GM12878 (cell line): ENCODE measurements around the gene PC.

Source experiments
- ASH2L ChIP-seq: fragments of 300-600, 200-600 bp; sonication (generic); IDR thresholded peaks from 2 replicates; pipeline ENCODE4 v1.6.1; 2017; ENCODE audit warnings: low read depth, mild to moderate bottlenecking, borderline replicate concordance
- E2F4 ChIP-seq: IDR thresholded peaks from 2 replicates; pipeline ENCODE4 v1.6.1; 2012; ENCODE audit warnings: low read depth, low read length, improper control_type of control experiment
- EZH2 ChIP-seq: IDR thresholded peaks from 2 replicates; pipeline ENCODE4 v1.6.1; 2012; ENCODE audit warnings: low read depth, mild to moderate bottlenecking, control low read depth, inconsistent platforms, low read length, borderline replicate concordance; ENCODE audit not compliant: control insufficient read depth
- JUNB ChIP-seq: IDR thresholded peaks from 2 replicates; pipeline ENCODE4 v1.6.1; 2016; ENCODE audit warnings: antibody characterized with exemption, mild to moderate bottlenecking
- JUND ChIP-seq: IDR thresholded peaks from 2 replicates; pipeline ENCODE4 v1.6.1; 2012; ENCODE audit warnings: low read depth, mild to moderate bottlenecking, low read length, improper control_type of control experiment, moderate library complexity
- POLR2A ChIP-seq: IDR thresholded peaks from 2 replicates; pipeline ENCODE4 v1.6.1; 2011; ENCODE audit warnings: low read depth, mild to moderate bottlenecking, low read length
- POLR2AphosphoS5 ChIP-seq: IDR thresholded peaks from 2 replicates; pipeline ENCODE4 v1.6.1; 2011; ENCODE audit warnings: mild to moderate bottlenecking, low read length, inconsistent platforms
- RB1 ChIP-seq: fragments of 450-650 bp; formaldehyde crosslinking; IDR thresholded peaks from 2 replicates; pipeline ENCODE4 v1.6.1; 2017; ENCODE audit warnings: mild to moderate bottlenecking, borderline replicate concordance
- TCF12 ChIP-seq: IDR thresholded peaks from 2 replicates; pipeline ENCODE4 v1.6.1; 2011; ENCODE audit warnings: low read depth, mild to moderate bottlenecking, low read length
- USF1 ChIP-seq: IDR thresholded peaks from 2 replicates; pipeline ENCODE4 v1.6.1; 2011; ENCODE audit warnings: borderline replicate concordance, low read depth, mild to moderate bottlenecking, moderate library complexity, mixed read lengths, low read length; ENCODE audit not compliant: insufficient read depth; ENCODE audit errors: extremely low read length
- YBX1 ChIP-seq: fragments of 450-650 bp; IDR thresholded peaks from 2 replicates; pipeline ENCODE4 v1.6.1; 2016; ENCODE audit warnings: antibody characterized with exemption
- YY1 ChIP-seq: IDR thresholded peaks from 2 replicates; pipeline ENCODE4 v1.6.1; 2011; ENCODE audit warnings: low read depth, mild to moderate bottlenecking, low read length
- TF ChIP-seq, protein P1 (sequence below), 3 experiments: IDR thresholded peaks in 2 of 3; conservative IDR thresholded peaks in 1 of 3; 2 replicates each; pipeline ENCODE4 v1.5.1; 2011; ENCODE audit warnings: low read depth in 3 of 3, low read length in 3 of 3, mild to moderate bottlenecking in 3 of 3, control low read depth in 2 of 3, moderate library complexity in 2 of 3, inconsistent platforms in 1 of 3, mixed read lengths in 1 of 3; ENCODE audit not compliant: control insufficient read depth in 2 of 3, insufficient read depth in 1 of 3; ENCODE audit errors: extremely low read depth in 1 of 3
- TF ChIP-seq, protein P2 (sequence below): IDR thresholded peaks from 2 replicates; pipeline ENCODE4 v1.6.1; 2012; ENCODE audit warnings: mild to moderate bottlenecking, low read depth, low read length

DNA sequence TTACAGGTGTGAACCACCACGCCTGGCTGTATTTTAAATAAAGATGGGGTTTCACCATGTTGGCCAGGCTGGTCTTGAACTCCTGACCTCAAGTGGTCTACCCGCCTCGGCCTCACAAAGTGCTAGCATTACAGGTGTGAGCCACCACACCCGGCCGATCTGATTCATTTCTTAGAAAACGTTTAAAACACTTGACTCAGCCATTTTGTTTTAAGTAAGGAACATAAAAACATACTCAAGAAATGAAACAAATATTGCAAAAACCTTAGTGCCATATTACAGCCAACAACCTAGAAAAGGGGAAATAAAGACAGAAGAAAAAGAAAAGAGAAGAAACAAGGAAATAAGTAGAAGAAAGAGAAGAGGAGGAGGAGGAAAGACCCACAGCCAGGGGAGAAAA is 84.0 kb downstream of the PC start:
- no peak for TF ChIP-seq YY1
- TF ChIP-seq YBX1, result no peak
- TF ChIP-seq ASH2L, result no peak
- TF ChIP-seq, protein P1, sequence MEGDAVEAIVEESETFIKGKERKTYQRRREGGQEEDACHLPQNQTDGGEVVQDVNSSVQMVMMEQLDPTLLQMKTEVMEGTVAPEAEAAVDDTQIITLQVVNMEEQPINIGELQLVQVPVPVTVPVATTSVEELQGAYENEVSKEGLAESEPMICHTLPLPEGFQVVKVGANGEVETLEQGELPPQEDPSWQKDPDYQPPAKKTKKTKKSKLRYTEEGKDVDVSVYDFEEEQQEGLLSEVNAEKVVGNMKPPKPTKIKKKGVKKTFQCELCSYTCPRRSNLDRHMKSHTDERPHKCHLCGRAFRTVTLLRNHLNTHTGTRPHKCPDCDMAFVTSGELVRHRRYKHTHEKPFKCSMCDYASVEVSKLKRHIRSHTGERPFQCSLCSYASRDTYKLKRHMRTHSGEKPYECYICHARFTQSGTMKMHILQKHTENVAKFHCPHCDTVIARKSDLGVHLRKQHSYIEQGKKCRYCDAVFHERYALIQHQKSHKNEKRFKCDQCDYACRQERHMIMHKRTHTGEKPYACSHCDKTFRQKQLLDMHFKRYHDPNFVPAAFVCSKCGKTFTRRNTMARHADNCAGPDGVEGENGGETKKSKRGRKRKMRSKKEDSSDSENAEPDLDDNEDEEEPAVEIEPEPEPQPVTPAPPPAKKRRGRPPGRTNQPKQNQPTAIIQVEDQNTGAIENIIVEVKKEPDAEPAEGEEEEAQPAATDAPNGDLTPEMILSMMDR (IDR thresholded peaks at IDR 0.05 in 2 of 3, conservative IDR thresholded peaks at IDR 0.05 in 1 of 3; ENCODE audit: control insufficient read depth in 2 of 3, extremely low read depth in 1 of 3, insufficient read depth in 1 of 3, low read depth in 3 of 3, low read length in 3 of 3), result no peak
- no peak for TF ChIP-seq E2F4
- no peak for TF ChIP-seq TCF12
- TF ChIP-seq JUNB, result no peak
- TF ChIP-seq EZH2, result no peak
- TF ChIP-seq USF1, result no peak
- no peak for TF ChIP-seq POLR2AphosphoS5
- TF ChIP-seq, protein P2, sequence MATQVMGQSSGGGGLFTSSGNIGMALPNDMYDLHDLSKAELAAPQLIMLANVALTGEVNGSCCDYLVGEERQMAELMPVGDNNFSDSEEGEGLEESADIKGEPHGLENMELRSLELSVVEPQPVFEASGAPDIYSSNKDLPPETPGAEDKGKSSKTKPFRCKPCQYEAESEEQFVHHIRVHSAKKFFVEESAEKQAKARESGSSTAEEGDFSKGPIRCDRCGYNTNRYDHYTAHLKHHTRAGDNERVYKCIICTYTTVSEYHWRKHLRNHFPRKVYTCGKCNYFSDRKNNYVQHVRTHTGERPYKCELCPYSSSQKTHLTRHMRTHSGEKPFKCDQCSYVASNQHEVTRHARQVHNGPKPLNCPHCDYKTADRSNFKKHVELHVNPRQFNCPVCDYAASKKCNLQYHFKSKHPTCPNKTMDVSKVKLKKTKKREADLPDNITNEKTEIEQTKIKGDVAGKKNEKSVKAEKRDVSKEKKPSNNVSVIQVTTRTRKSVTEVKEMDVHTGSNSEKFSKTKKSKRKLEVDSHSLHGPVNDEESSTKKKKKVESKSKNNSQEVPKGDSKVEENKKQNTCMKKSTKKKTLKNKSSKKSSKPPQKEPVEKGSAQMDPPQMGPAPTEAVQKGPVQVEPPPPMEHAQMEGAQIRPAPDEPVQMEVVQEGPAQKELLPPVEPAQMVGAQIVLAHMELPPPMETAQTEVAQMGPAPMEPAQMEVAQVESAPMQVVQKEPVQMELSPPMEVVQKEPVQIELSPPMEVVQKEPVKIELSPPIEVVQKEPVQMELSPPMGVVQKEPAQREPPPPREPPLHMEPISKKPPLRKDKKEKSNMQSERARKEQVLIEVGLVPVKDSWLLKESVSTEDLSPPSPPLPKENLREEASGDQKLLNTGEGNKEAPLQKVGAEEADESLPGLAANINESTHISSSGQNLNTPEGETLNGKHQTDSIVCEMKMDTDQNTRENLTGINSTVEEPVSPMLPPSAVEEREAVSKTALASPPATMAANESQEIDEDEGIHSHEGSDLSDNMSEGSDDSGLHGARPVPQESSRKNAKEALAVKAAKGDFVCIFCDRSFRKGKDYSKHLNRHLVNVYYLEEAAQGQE, result no peak
- TF ChIP-seq POLR2A, result no peak
- TF ChIP-seq JUND, result no peak
- TF ChIP-seq RB1, result no peak
